K562 (cell line): Measurements from ENCODE around the gene IL23R. TPM values are rescaled to one million over a fixed set of nuclear protein-coding genes. Genes with fewer than 3 reads are reported as not detected.
A peak's percentile ranks its signal among the peaks of the same experiment; 100 is the strongest.

Experiments
- ATAC-seq: fragments of 200-7000 bp; cut with Tn5 transposase; 3 replicates; pipeline ENCODE4 v1.9.1; 2020; ENCODE audit warnings: moderate library complexity
- BruUV-seq: library from RNA; stranded (reverse); fragments of 400-500 nt; replicated peaks from 2 replicates; lab custom pipeline; 2021; lab: Mats Ljungman, UMichigan
- CTCF ChIA-PET: fragments of 300-600 bp; formaldehyde crosslinking; extraction: SDS; loops from one replicate; lab custom pipeline; 2021; ENCODE audit warnings: low intra/inter-chr PET ratio; lab: Yijun Ruan, JAX
- POLR2A ChIA-PET: fragments of 300-600, 350-650 bp; sonication (Branson Sonifier 250); formaldehyde crosslinking; extraction: SDS; loops from one replicate; lab custom pipeline; 2021; ENCODE audit warnings: antibody characterized with exemption, inconsistent platforms; lab: Yijun Ruan, JAX
- DNase-seq, 4 experiments: peaks; one replicate each; pipeline versions ENCODE4 v3.0.0 to v3.0.0-alpha.2; 2011 to 2018; ENCODE audit warnings: low spot score in 3 of 4, mixed read lengths in 3 of 4; ENCODE audit errors: extremely low read depth in 1 of 4
- FAIRE-seq: peaks from 2 replicates; lab custom pipeline; 2011; peaks lifted over from hg19 to GRCh38; lab: Jason Lieb, UNC
- H2AFZ ChIP-seq: 2 replicates; pipeline ENCODE4 v1.6.0; 2011; ENCODE audit warnings: low read depth, low read length, control low read depth, inconsistent platforms
- H3K27ac ChIP-seq: fragments of 200-600 bp; 3 replicates; pipeline ENCODE4 v1.8.0; 2011; ENCODE audit warnings: low read depth, mild to moderate bottlenecking, control low read depth, inconsistent platforms, low read length, moderate library complexity, mixed read lengths; ENCODE audit errors: extremely low read depth
- H3K27me3 ChIP-seq, 2 experiments: fragments of 300-600 bp in 1 of 2; 2 replicates in 1 of 2; 3 replicates in 1 of 2; pipeline versions ENCODE4 v1.6.0 to v1.8.0; 2011; ENCODE audit warnings: inconsistent platforms in 2 of 2, low read length in 2 of 2, mild to moderate bottlenecking in 1 of 2, mixed read lengths in 1 of 2, moderate library complexity in 1 of 2; ENCODE audit not compliant: control insufficient read depth in 2 of 2, insufficient read depth in 2 of 2
- H3K36me3 ChIP-seq: fragments of 300-600 bp; 3 replicates; pipeline ENCODE4 v1.8.0; 2011; ENCODE audit warnings: mild to moderate bottlenecking, low read length, inconsistent platforms; ENCODE audit not compliant: control insufficient read depth, insufficient read depth
- H3K4me1 ChIP-seq, 2 experiments: fragments of 200-600 bp in 1 of 2; replicated peaks in 1 of 2; 2 replicates in 1 of 2; 3 replicates in 1 of 2; pipeline versions ENCODE4 v1.5.1 to v1.8.0; 2011; ENCODE audit warnings: inconsistent platforms in 2 of 2, low read length in 2 of 2, mild to moderate bottlenecking in 1 of 2, mixed read lengths in 1 of 2, moderate library complexity in 1 of 2; ENCODE audit not compliant: control insufficient read depth in 2 of 2, insufficient read depth in 2 of 2
- H3K4me2 ChIP-seq: 2 replicates; pipeline ENCODE4 v1.6.1; 2011; ENCODE audit warnings: low read length, control low read depth, inconsistent platforms, mixed read lengths; ENCODE audit not compliant: insufficient read depth
- H3K4me3 ChIP-seq: fragments of 200-600 bp; sonication (generic), shearing (Covaris generic); 2 replicates; pipeline ENCODE4 v1.5.1; 2016; ENCODE audit warnings: control low read depth, inconsistent platforms
- H3K79me2 ChIP-seq: fragments of 200-600 bp; 3 replicates; pipeline ENCODE4 v1.8.0; 2011; ENCODE audit warnings: low read length, inconsistent platforms; ENCODE audit not compliant: control insufficient read depth, insufficient read depth
- H3K9ac ChIP-seq, 2 experiments: 2 replicates each; pipeline versions ENCODE4 v1.6.0 to v1.6.1; 2011; ENCODE audit warnings: low read depth in 2 of 2, low read length in 2 of 2, control low read depth in 1 of 2, inconsistent platforms in 1 of 2, mild to moderate bottlenecking in 1 of 2, mixed read lengths in 1 of 2; ENCODE audit not compliant: insufficient read depth in 1 of 2
- H3K9me1 ChIP-seq: one replicate; pipeline ENCODE4 v1.6.0; 2011; ENCODE audit warnings: inconsistent platforms, mild to moderate bottlenecking, low read length, moderate library complexity; ENCODE audit not compliant: control insufficient read depth, insufficient read depth
- H3K9me3 ChIP-seq: replicated peaks from 2 replicates; pipeline ENCODE4 v1.5.1; 2011; ENCODE audit warnings: low read depth, low read length, inconsistent platforms; ENCODE audit not compliant: control insufficient read depth, insufficient read depth
- H4K20me1 ChIP-seq: replicated peaks from 2 replicates; pipeline ENCODE4 v1.6.1; 2011; ENCODE audit warnings: low read length, inconsistent platforms, mixed read lengths; ENCODE audit not compliant: control insufficient read depth, insufficient read depth
- E2F3 ChIP-seq: fragments of 250-450 bp; sonication (Bioruptor Pico); IDR thresholded peaks from 2 replicates; pipeline ENCODE4 v1.4.0; 2020; ENCODE audit warnings: mild to moderate bottlenecking
- ETS1 ChIP-seq: conservative IDR thresholded peaks from 2 replicates; pipeline ENCODE4 v1.6.1; 2011; ENCODE audit warnings: low read depth, mild to moderate bottlenecking, low read length; ENCODE audit not compliant: control insufficient read depth
- FOXK2 ChIP-seq, 2 experiments: fragments of 450-650 bp; IDR thresholded peaks in 1 of 2; conservative IDR thresholded peaks in 1 of 2; 2 replicates each; pipeline ENCODE4 v1.6.1; 2016; ENCODE audit warnings: low read depth in 2 of 2, mild to moderate bottlenecking in 1 of 2
- HNRNPK ChIP-seq: fragments of 200-400 bp; formaldehyde crosslinking; IDR thresholded peaks from one replicate; pipeline ENCODE4 v1.6.1; 2018; ENCODE audit warnings: mild to moderate bottlenecking, low read depth, low read length; ENCODE audit not compliant: poor library complexity, severe bottlenecking
- KDM2B ChIP-seq: fragments of 250-450 bp; sonication (Bioruptor Pico); IDR thresholded peaks from 2 replicates; pipeline ENCODE4 v1.8.0; 2021; ENCODE audit warnings: mild to moderate bottlenecking, moderate library complexity
- NCOA6 ChIP-seq: fragments of 450-650 bp; IDR thresholded peaks from 2 replicates; pipeline ENCODE4 v1.6.1; 2017; ENCODE audit warnings: mild to moderate bottlenecking
- POU5F1 ChIP-seq: fragments of 150-350 bp; IDR thresholded peaks from 2 replicates; pipeline ENCODE4 v1.6.1; 2014; ENCODE audit warnings: borderline replicate concordance, low read length, low read depth, mild to moderate bottlenecking; ENCODE audit not compliant: partially characterized antibody
- ZNF766 ChIP-seq: fragments of 200-800 bp; sonication (Bioruptor generic); conservative IDR thresholded peaks from 2 replicates; pipeline ENCODE4 v1.6.1; 2016; ENCODE audit warnings: missing genetic modification characterization, missing compliant biosample characterization
- WGBS: fragments of 100-300 bp; shearing (Covaris generic); methylation state at CpG from one replicate; pipeline ENCODE4 v1.1.6; 2016; ENCODE audit warnings: low coverage, mixed read lengths; ENCODE audit not compliant: insufficient coverage; ENCODE audit errors: missing lambda C conversion rate; 5-methylcytosine and 5-hydroxymethylcytosine counted together
- in situ Hi-C: fragments of 300-500 bp; cut with MboI; formaldehyde crosslinking; loops from 4 replicates; pipeline ENCODE4 v1.15.0; 2018; ENCODE audit warnings: inconsistent platforms, mixed read lengths
- intact Hi-C: fragments of 100-400 bp; cut with micrococcal nuclease; formaldehyde crosslinking; loops from 2 replicates; pipeline ENCODE4 v1.14.2; 2022
- polyA plus RNA-seq, 8 experiments: library from polyadenylated mRNA; depleted of rRNA in 4 of 8; stranded (reverse) in 5 of 8; unstranded in 3 of 8; fragments of >200 nt; fragmentation: Nextera tagmentation in 2 of 8; fragmentation: Illumina TruSeq in 1 of 8; extraction: Ambion mirVana in 2 of 8; extraction: Trizol in 1 of 8; gene quantifications; 2 replicates each; pipeline versions ENCODE4 v1.2.1 to v1.2.3, GENCODE V29; 2011 to 2014; ENCODE audit warnings: inconsistent platforms in 1 of 8, missing spikeins in 1 of 8
- total RNA-seq, 7 experiments: library from RNA; depleted of rRNA in 6 of 7; stranded (reverse); fragments of >200 nt in 6 of 7; fragmentation: Illumina TruSeq in 2 of 7; extraction: Trizol in 2 of 7; gene quantifications; 2 replicates each; pipeline versions ENCODE4 v1.2.1 to v1.2.3, GENCODE V29; 2011 to 2021; ENCODE audit warnings: low replicate concordance in 1 of 7

Gene IL23R
- total and polyA plus RNA-seq, 9 of the 15 experiments (the other 6 are each of a cell fraction or from before 2014, with no cell fraction given), result 4.4 to 52.7 (median 22.8) TPM

- in situ Hi-C loops, result no loop called here
- POLR2A ChIA-PET, result no interaction called here
Measured at GRCh38 chr1:67306547-67306946, 140.3 kb downstream of the IL23R start.

More at GRCh38 chr1:67306547-67306946, 140.3 kb downstream of the IL23R start:
- DNase-seq, result no peak
- no peak for FAIRE-seq
- H3K4me2 ChIP-seq, result no peak overlapping the region
- no peak overlapping the region for H3K27ac ChIP-seq
- no peaks in the 10 kb centered on the region for H3K9me3 ChIP-seq
- WGBS, result 54% methylated on average over 7 of the region's 7 CpGs
- H2AFZ ChIP-seq, result no peak overlapping the region
- BruUV-seq, result no TSS peak
- H3K27me3 ChIP-seq, result no peaks in the 10 kb centered on the region
- no peak for ATAC-seq
- no peaks in the 10 kb centered on the region for H3K4me1 ChIP-seq
- TF ChIP-seq E2F3 (CRISPR knock-in tag) (no peak), ZNF766 (CRISPR knock-in tag) (no peak), FOXK2 (conservative IDR thresholded peaks at IDR 0.05 in 1 of 2, IDR thresholded peaks at IDR 0.05 in 1 of 2; ENCODE audit: low read depth in 2 of 2) (no peak), KDM2B (no peak), HNRNPK (peak; percentile 69), ETS1 (no peak), POU5F1 (no peak), NCOA6 (no peak)
- CTCF ChIA-PET, result no interaction called here
- H3K79me2 ChIP-seq, result no peaks in the 10 kb centered on the region
- H4K20me1 ChIP-seq, result no peaks in the 10 kb centered on the region
- intact Hi-C loops, result no loop called here
- H3K9me1 ChIP-seq, result no peaks in the 10 kb centered on the region
- H3K9ac ChIP-seq, result no peak overlapping the region
- no peak overlapping the region for H3K4me3 ChIP-seq
- H3K36me3 ChIP-seq, result no peaks in the 10 kb centered on the region; the same call in 2 of the 3 replicates
